Measurements from ENCODE around the gene SVIL.

DNA sequence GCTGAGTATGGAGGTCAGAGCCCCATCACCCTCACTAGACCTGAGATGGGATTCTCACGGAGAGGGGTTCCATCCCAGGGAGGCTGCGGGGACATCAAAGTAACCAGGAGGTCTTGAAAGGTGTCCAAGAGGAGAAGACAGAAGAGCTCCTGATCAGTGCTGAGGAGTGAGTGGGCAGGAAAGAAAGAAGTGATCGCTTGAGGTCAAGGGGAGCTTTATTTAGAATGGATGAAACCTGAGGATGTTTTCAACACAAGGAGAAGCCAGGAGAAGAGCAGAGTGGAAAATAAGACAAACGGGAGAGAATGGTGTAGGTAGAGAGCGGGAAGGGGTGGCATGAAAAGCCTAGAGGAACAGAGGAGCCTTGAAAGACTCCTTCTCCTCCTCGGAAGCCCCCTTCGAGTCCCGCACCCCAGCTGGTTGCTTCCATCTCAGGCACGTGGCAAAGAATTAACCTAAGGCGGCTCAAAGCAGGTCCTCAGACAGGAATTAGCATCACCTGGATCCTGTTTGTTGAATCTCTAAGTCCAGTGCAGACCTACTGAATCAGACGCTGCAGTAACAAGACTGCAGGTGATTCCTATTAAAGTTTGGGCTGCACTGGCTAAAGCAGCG lies 5.8 kb downstream of the SVIL start:
- no peak for TF ChIP-seq POLR2A (IDR thresholded peaks at IDR 0.05; ENCODE audit: low read depth, low read length)
- no peak for TF ChIP-seq POLR2AphosphoS5 (IDR thresholded peaks at IDR 0.05; ENCODE audit: low read depth, low read length)
- TF ChIP-seq SPI1 (IDR thresholded peaks at IDR 0.05; ENCODE audit: low read depth, low read length): no peak
